BLaER1 treated with 17β-estradiol and CSF1 and Interleukin-3, amounts not matched to agents 10 nM and 100 nM (cell line): ENCODE results near the gene POLR2H.

ENCODE experiments used
- H3K27ac ChIP-seq, 11 experiments: shearing (Covaris generic); formaldehyde crosslinking; 2 replicates each; pipeline ENCODE4 v1.8.1; 2022
- H3K27me3 ChIP-seq, 11 experiments: shearing (Covaris generic); formaldehyde crosslinking; 2 replicates each; pipeline ENCODE4 v1.8.1; 2022
- H3K36me3 ChIP-seq, 11 experiments: shearing (Covaris generic); formaldehyde crosslinking; 2 replicates each; pipeline ENCODE4 v1.8.1; 2022
- H3K4me1 ChIP-seq, 10 experiments: shearing (Covaris generic); formaldehyde crosslinking; 2 replicates each; pipeline ENCODE4 v1.8.1; 2022
- H3K4me2 ChIP-seq, 11 experiments: shearing (Covaris generic); formaldehyde crosslinking; 2 replicates each; pipeline ENCODE4 v1.8.1; 2022
- H3K4me3 ChIP-seq, 10 experiments: shearing (Covaris generic); formaldehyde crosslinking; 2 replicates each; pipeline ENCODE4 v1.8.1; 2022
- H3K9ac ChIP-seq, 11 experiments: shearing (Covaris generic); formaldehyde crosslinking; 2 replicates each; pipeline ENCODE4 v1.8.1; 2022
- H3K9me3 ChIP-seq, 11 experiments: shearing (Covaris generic); formaldehyde crosslinking; replicated peaks in 1 of 11; 2 replicates each; pipeline ENCODE4 v1.8.1; 2022
- H4K20me1 ChIP-seq, 11 experiments: shearing (Covaris generic); formaldehyde crosslinking; 2 replicates each; pipeline ENCODE4 v1.8.1; 2022
- Cebpa-rat ChIP-seq, 11 experiments: shearing (Covaris generic); IDR thresholded peaks; 2 replicates each; pipeline ENCODE4 v1.8.1; 2022

The POLR2H gene

GRCh38 chr3:184321666-184322065 is 39.8 kb upstream of the POLR2H start:
- peak overlapping the region in 1 of 11 experiments; percentile 13; a peak in 1 of 22 replicates for H3K9ac ChIP-seq
- H3K27me3 ChIP-seq = no peaks in the 10 kb centered on the region
- no peak for TF ChIP-seq Cebpa-rat (IDR thresholded peaks at IDR 0.05)
- no peak overlapping the region for H3K27ac ChIP-seq
- H3K4me1 ChIP-seq = peaks cover 26 to 55% (median 36%) of the 10 kb centered on the region in 10 experiments
- peaks cover 98 to 100% (median 99%) of the 10 kb centered on the region in 11 experiments for H4K20me1 ChIP-seq
- no peaks in the 10 kb centered on the region for H3K9me3 ChIP-seq
- H3K36me3 ChIP-seq = peaks cover 89 to 99% (median 98%) of the 10 kb centered on the region in 11 experiments
- no peak overlapping the region for H3K4me3 ChIP-seq
- H3K4me2 ChIP-seq = peak overlapping the region in 2 of 11 experiments; percentile 22 to 25; a peak in 2 of 22 replicates

- H3K4me1 ChIP-seq = peaks cover 13 to 43% (median 24%) of the 10 kb centered on the region in 10 experiments; a peak in 19 of 20 replicates
- H3K4me2 ChIP-seq = no peak overlapping the region
- H3K27me3 ChIP-seq = no peaks in the 10 kb centered on the region
- TF ChIP-seq Cebpa-rat (IDR thresholded peaks at IDR 0.05) = 0 out of 22 replicates have a peak, but pooled peaks of 1 of the 11 experiments have one; percentile 7
- no peak overlapping the region for H3K4me3 ChIP-seq
- no peaks in the 10 kb centered on the region for H3K9me3 ChIP-seq
- peaks cover 98 to 100% (median 99%) of the 10 kb centered on the region in 11 experiments for H4K20me1 ChIP-seq
- no peak overlapping the region for H3K9ac ChIP-seq
- no peak overlapping the region for H3K27ac ChIP-seq
- peaks cover 89 to 99% (median 98%) of the 10 kb centered on the region in 11 experiments for H3K36me3 ChIP-seq
Observed at GRCh38 chr3:184322731-184323487, 38.6 kb upstream of the POLR2H start.

GRCh38 chr3:184323696-184324095 is 37.8 kb upstream of the POLR2H start:
- peaks cover 98 to 100% (median 99%) of the 10 kb centered on the region in 11 experiments for H4K20me1 ChIP-seq
- no peak for TF ChIP-seq Cebpa-rat (IDR thresholded peaks at IDR 0.05)
- H3K9me3 ChIP-seq = no peaks in the 10 kb centered on the region
- no peak overlapping the region for H3K4me2 ChIP-seq
- H3K27ac ChIP-seq = no peak overlapping the region
- H3K27me3 ChIP-seq = no peaks in the 10 kb centered on the region
- no peak overlapping the region for H3K9ac ChIP-seq
- peaks cover 5 to 35% (median 16%) of the 10 kb centered on the region in 10 experiments; a peak in 19 of 20 replicates for H3K4me1 ChIP-seq
- no peak overlapping the region for H3K4me3 ChIP-seq
- H3K36me3 ChIP-seq = peaks cover 89 to 99% (median 98%) of the 10 kb centered on the region in 11 experiments

- H3K36me3 ChIP-seq = peaks cover 99 to 100% (median 100%) of the 10 kb centered on the region in 11 experiments
- no peak overlapping the region for H3K9ac ChIP-seq
- no peak overlapping the region for H3K4me3 ChIP-seq
- H3K4me1 ChIP-seq = peaks cover 0 to 20% (median 3%) of the 10 kb centered on the region in 10 experiments; a peak in 9 of 20 replicates
- no peaks in the 10 kb centered on the region for H3K9me3 ChIP-seq
- no peaks in the 10 kb centered on the region for H3K27me3 ChIP-seq
- peaks cover 92 to 100% (median 100%) of the 10 kb centered on the region in 11 experiments for H4K20me1 ChIP-seq
- H3K27ac ChIP-seq = no peak overlapping the region
- TF ChIP-seq Cebpa-rat (IDR thresholded peaks at IDR 0.05) = no peak
- no peak overlapping the region for H3K4me2 ChIP-seq
Observed at GRCh38 chr3:184325269-184325668, 36.2 kb upstream of the POLR2H start.

GRCh38 chr3:184325715-184326369 is 35.7 kb upstream of the POLR2H start:
- Histone ChIP-seq H3K4me1 (peaks cover 0 to 15% (median 0%) of the 10 kb centered on the region in 10 experiments; a peak in 8 of 20 replicates), H3K27me3 (no peaks in the 10 kb centered on the region), H3K36me3 (peaks cover 100% of the 10 kb centered on the region in 11 experiments), H3K4me2 (no peak overlapping the region), H3K4me3 (no peak overlapping the region), H3K9me3 (no peaks in the 10 kb centered on the region), H3K27ac (no peak overlapping the region), H4K20me1 (peaks cover 90 to 100% (median 100%) of the 10 kb centered on the region in 11 experiments), H3K9ac (no peak overlapping the region)
- no peak for TF ChIP-seq Cebpa-rat (IDR thresholded peaks at IDR 0.05)

- no peak for TF ChIP-seq Cebpa-rat (IDR thresholded peaks at IDR 0.05)
- H3K4me3 ChIP-seq = no peak overlapping the region
- H3K9me3 ChIP-seq = no peaks in the 10 kb centered on the region
- H4K20me1 ChIP-seq = peaks cover 90 to 100% (median 100%) of the 10 kb centered on the region in 11 experiments
- H3K4me1 ChIP-seq = peaks cover 0 to 7% (median 0%) of the 10 kb centered on the region in 10 experiments; a peak in 1 of 20 replicates
- H3K36me3 ChIP-seq = peaks cover 100% of the 10 kb centered on the region in 11 experiments
- no peak overlapping the region for H3K4me2 ChIP-seq
- H3K27ac ChIP-seq = no peak overlapping the region
- H3K27me3 ChIP-seq = no peaks in the 10 kb centered on the region
- no peak overlapping the region for H3K9ac ChIP-seq
Observed at GRCh38 chr3:184327171-184327570, 34.3 kb upstream of the POLR2H start.

- Histone ChIP-seq H3K4me1 (peaks cover 0 to 12% (median 0%) of the 10 kb centered on the region in 10 experiments; a peak in 2 of 20 replicates), H3K27ac (no peak overlapping the region), H3K4me2 (no peak overlapping the region), H3K27me3 (no peaks in the 10 kb centered on the region), H3K4me3 (no peak overlapping the region), H4K20me1 (peaks cover 90 to 100% (median 100%) of the 10 kb centered on the region in 11 experiments), H3K9ac (no peak overlapping the region), H3K9me3 (no peaks in the 10 kb centered on the region), H3K36me3 (peaks cover 100% of the 10 kb centered on the region in 11 experiments)
- TF ChIP-seq Cebpa-rat (IDR thresholded peaks at IDR 0.05) = no peak
Observed at GRCh38 chr3:184328516-184328915, 33.0 kb upstream of the POLR2H start.

GRCh38 chr3:184332370-184333090 is 29.0 kb upstream of the POLR2H start:
- Histone ChIP-seq H3K36me3 (peaks cover 78 to 81% (median 79%) of the 10 kb centered on the region in 11 experiments), H3K4me1 (peaks cover 11 to 46% (median 24%) of the 10 kb centered on the region in 10 experiments), H3K27me3 (no peaks in the 10 kb centered on the region), H3K9me3 (no peaks in the 10 kb centered on the region), H3K4me3 (no peak overlapping the region), H3K27ac (no peak overlapping the region), H4K20me1 (peaks cover 76 to 99% (median 89%) of the 10 kb centered on the region in 11 experiments; a peak in 21 of 22 replicates), H3K4me2 (no peak overlapping the region), H3K9ac (peak overlapping the region in 7 of 11 experiments; percentile 2 to 61 (median 20); a peak in 9 of 22 replicates)
- no peak for TF ChIP-seq Cebpa-rat (IDR thresholded peaks at IDR 0.05)
